SK-N-SH (cell line): ENCODE data around the gene DUSP9.

Experiments
- CHD2 ChIP-seq: fragments of 150-350 bp; IDR thresholded peaks from 2 replicates; pipeline ENCODE4 v1.6.1; 2018; ENCODE audit warnings: low read length; ENCODE audit not compliant: partially characterized antibody
- CTCF ChIP-seq: fragments of 200-600 bp; sonication (generic); IDR thresholded peaks from 2 replicates; pipeline ENCODE4 v1.6.1; 2017; ENCODE audit warnings: antibody characterized with exemption, mild to moderate bottlenecking, moderate library complexity
- REST ChIP-seq: IDR thresholded peaks from 2 replicates; pipeline ENCODE4 v1.6.1; 2012; ENCODE audit warnings: mild to moderate bottlenecking, low read depth, low read length, moderate library complexity
- TCF12 ChIP-seq: IDR thresholded peaks from 2 replicates; pipeline ENCODE4 v1.4.0; 2012

GRCh38 chrX:153634832-153635231 lies 12.2 kb upstream of the DUSP9 start:
- TF ChIP-seq REST (no peak), TCF12 (no peak), CTCF (no peak), CHD2 (no peak)
